ENCODE measurements around the gene ID3.
A peak's percentile ranks its signal among the peaks of the same experiment; 100 is the strongest.
"Not testable (repeated sequence)": the region's sequence is repeated elsewhere in the genome, so short reads cannot be mapped to it uniquely, and the experiment has no call there.

ID3 gene

DNA sequence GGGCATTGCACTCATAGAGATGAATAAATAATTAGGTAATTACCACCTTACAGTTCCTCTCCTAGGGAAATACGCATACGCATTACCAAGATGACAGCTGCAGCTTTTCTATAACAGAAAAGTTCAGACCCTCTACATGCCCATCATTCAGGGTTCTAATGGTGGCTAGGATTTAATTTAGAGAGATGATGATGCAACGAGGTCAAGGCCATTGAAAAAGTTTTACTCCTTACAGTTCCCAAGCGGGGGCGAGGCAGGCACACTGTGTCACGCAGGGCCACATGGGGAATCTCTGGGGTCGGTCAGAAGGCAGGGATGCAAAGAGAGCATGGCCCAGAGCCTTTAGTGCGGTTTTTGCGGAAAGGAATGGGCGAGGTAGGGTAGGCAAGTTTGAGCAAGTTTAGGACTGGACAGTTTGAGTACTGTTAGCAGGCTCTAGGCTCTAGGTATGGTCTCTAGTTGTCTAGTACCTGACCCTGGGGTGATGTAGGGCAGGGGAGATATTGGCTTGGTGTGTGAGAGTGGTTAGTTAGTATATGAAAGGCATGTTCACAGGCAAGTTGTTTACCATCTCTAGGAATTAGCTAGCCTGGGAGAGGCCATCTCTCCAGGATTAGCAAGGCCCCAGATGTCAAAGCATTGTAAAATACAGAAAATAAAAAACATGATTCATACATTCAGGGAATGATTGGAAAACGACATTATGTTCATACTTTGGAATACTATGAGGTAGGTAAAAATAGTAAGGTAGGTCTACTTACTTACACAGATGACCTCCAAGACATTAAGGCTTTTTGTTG lies 29.6 kb upstream of the ID3 start:
- DNase-seq = no peak

DNA sequence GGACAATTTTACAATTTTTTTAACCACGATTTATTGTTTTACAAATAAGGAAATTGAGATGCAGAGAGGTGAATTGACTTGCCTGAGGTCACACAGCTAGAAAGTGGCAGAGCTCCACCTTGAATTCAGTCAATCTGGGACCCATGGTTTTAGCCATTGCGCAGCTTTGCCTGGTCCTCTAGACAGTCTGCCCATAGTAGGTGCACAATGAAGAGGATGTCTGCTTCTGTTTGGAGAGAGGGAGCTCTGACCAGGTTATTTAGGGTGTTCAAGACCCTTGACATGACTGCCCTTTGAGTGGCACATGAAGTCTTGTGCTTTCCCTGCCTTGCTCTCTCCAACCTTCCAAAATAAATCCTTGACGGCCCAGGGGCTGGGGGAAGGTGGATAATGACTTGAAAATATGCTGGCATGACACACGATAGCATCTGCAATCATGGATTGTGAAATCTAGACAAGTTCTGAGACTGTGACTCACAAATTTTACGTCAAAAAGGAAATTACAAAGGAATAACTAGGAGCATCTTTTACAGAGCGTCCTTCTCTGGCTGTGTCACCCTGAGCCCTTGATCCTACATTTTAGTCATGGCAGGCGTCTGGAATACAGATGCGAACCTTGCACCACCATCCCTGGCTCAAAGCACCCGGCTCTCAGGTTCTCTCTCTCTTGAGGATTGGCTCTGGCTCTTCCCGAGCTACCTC lies 26.2 kb upstream of the ID3 start:
- no peak for DNase-seq

DNA sequence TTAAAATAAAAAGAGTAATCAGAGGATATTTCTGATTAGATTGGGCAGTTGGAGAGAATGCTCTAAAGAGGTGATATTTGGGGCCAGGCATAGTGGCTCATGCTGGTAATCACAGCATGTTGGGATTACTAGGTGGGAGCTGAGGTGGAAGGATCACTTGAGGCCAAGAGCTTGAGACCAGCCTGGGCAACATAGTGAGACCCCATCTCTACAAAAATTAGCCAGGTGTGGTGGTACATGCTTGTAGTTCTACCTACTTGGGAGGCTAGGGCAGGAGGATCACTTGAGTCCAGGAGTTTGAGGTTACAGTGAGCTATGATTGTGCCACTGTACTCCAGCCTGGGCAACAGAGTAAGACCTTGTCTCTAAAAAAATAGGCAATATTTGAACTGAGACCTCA lies 24.4 kb upstream of the ID3 start:
- not testable (repeated sequence) for DNase-seq

DNA sequence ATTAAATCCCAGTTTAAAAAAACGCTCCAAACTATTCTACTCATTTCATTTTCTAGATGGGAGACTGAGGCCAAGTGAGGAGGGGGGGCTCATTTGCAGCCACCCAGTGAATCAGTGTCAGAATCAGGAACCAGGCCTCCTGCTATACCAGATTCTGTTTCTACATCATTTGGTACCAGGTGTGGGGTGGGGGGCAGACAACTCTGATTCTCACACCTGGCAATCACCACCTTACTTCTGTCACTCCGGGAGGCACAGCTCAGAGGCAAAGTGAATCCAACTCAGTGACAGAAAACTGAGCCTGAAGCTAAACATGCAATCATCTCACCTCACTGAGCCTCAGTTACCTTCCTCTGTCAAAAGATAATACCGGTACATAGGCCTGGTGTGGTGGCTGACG lies 23.5 kb upstream of the ID3 start:
- DNase-seq = no peak

DNA sequence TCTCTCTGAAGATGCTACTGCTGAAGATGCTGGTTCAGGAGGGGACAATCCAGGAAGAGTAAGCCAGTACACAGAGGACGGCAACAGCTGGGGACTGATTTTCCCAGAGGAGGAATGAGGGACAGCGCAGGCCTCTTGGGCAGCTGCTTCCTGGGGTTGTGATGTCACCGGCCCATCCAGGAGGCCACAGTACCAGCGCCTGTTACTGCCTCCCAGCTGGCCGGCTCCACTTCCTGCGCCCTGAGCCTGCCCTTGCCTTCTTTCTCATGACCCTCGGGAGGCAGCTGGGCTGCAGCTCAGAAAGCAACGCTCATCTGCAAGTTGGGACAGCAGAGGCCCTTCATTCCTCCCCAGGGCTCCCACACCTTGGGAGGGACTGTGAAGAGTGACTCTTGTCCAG lies 21.9 kb upstream of the ID3 start:
- DNase-seq = no peak

DNA sequence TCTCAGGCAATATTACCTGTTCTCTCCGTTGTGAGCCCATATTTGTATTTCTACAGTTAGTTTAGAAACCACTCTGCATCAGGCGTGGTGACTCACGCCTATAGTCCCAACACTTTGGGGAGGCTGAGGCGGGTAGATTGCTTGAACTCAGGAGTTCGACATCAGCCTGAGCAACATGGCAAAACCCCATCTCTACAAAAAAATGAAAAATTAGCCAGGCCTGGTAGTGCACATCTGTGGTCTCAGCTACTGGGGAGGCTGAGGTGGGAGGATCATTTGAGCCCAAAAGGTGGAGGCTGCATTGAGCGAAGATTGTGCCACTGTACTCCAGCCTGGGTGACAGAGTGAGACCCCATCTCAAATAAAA lies 19.7 kb upstream of the ID3 start:
- DNase-seq = peak in 1 of 2 experiments; percentile 29

DNA sequence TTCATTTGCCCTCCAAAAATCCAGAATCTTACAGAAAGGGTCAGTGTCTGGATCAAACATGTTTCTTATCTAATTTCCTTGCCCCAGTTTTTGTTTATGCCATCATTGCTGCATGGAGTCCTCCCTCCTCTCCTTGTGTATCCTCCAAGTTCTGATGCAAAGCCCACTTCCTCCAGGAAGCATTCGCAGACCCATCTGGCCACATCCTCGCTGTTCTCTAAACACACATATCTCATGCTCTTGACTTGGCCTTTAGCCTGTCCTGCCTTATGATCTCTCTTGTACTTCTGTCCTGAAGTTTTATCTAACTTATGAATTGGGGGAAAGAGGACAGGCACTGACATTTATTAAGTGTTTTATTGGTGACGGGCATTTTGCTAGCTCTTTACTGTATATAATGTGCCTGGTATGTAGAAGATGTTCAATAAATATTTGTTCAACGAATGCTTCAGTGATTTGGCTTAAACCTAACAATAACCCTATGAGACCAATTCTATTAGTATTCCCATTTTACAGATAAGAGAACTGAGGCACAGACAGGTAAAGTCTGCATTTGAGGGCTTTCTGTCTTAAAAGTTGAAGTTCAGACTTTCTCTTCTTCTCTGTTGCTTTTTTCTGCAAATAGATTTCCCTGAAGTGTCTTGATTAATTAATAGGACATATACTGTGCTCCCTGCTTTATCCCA lies 19.2 kb upstream of the ID3 start:
- DNase-seq = no peak

DNA sequence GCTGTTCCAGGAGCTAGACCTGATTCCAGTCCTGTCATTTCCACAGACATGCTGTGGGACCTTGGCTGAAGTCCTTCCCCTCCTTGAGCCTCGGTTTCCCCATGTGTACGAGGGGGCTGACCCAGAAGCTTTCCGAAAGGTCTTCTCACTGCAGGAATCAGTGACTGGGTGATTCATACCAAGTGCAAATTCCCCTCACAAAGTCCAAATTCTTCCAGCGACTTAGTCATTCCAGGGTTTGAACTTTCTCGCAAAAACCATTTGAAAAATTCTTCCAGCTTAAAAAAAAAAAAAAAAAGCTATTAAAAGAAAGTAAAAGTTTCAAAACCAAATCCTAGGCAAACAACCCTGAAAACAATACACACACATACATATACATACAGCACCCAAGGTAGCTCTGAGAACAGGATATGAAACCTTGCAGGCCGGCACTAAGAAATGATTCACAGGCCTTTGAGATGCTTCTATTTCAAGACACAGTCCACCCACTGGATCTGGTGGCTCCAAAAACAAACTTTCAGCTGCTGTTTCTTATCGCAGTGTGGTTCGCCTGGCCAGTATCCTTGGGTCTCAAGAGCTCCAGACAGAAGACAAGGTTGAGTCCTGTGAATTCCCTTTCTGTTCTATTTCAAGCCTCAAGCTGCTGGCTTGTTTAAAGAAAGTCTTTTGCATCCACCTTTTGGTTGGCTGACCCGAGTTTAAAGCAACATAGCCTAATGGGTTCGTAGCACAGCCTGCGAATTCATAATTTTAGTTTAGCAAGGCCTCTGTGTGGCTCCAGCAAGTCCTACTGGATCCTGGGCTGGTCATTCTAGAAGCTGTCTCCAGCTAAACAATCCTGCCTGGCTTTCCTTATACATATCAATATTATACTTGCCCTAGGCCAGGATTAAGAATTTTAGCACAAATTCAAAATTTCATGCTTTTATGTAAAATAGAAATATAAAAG lies 18.0 kb upstream of the ID3 start:
- peak in 1 of 2 experiments; percentile 60 for DNase-seq

DNA sequence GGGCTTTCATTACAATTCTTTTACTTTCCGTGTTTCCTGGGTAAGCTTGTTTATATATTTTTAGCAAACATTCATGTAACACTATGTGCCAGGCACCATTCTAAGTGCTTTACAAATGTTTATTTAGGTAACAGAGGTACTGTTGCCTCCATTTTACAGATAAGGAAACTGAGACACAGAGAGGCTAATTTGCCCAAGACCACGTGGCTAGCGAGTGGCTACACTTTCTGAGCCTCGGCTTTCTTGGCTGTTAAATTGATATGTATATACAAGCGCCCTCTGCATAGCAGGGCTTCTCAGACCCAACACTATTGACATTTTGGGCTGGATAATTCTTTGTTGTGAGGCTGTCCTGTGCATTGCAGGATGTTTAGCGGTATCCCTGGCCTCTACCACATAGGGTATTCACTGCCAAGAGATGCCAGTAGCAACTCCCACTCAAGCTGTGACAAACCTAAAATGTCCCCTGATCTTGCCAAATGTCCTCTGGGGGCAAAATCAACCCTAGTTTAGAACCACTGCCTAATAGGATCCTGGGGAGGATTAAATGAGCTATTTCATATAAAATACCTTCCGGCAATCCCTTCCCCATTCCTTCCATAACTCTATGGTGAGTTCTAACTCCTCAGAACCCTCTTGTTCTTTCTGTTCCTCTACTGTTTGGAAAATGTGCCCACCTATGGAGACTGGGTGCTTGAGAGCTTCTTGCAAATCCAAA lies 17.2 kb upstream of the ID3 start:
- DNase-seq = no peak

DNA sequence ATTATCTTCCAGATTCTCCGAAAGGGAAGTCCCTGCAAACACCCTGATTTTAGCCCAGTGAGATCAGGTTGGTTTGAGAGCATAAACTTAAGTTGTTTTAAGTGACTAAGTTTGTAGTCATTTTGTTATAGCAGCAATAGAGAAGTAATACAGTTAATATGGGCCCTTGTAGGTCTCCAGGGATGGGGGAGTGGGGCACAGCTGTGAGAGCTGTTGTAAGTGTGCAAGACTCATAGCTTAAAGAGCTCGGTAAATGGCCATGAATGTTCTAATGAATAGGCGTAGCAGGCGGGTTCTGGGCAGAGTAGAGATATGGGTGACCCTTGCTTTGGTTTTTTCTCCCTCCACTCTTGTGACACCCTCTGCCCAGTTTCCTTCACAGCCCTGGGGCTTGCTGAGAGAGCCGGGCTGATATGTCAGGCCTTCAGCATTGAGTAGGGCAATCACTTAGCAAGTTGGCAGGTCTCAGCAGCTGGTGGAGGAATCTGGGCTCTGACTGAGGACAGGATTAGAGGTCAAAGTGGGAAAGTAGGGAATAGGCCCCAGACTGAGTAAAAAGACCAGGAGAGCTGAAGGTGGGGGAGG lies 16.0 kb upstream of the ID3 start:
- no peak for DNase-seq

DNA sequence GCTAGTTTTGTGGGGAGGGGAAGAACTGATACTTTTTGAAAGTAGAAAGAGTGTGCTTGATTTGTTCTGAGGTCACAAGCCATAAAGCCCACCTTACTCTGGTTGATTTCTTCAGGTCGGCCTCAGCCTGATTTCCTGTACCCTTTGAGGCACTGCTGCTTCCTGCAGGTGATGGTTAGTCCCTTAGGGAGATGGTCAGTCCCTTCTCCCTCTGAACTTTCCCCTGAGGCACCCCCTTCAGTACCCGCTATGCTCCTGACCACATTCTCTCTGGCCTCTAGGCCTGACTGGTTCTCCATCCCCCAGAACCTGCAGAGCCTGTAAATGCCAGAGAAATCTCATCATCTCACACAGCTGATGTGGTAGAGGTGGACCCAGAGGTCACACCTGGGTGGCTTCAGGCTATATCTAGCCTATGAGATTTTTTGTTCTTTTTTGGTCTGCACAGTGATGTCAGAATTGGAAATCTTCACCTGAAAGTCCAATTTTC lies 15.0 kb upstream of the ID3 start:
- no peak for DNase-seq

DNA sequence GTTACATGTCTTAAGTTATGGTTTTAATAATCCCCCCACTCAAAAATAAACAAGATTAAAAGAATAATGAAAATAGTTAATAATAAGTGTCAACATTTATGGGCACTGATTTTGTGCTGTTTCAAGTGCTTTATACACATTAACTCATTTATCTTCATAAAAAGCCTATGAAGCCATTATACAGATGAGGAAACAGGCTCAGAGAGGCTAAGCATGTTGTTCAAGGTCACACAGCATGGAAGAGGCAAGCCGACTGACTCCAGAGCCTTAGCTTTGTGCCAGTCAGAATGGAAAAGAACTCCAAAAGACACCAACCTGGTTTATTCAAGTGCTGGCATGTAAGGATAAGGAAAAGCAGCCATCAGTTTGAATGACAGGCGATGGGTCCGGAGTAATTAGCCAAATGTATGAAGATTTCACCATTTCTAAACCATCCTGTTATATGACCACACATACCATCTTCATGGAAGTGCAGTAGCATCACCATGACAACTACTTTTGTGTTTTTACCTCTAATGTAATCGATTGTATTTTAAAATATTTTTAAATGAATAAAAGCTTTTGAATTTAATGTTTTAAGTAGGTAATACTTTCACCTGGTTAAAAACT lies 14.4 kb upstream of the ID3 start:
- no peak for DNase-seq

DNA sequence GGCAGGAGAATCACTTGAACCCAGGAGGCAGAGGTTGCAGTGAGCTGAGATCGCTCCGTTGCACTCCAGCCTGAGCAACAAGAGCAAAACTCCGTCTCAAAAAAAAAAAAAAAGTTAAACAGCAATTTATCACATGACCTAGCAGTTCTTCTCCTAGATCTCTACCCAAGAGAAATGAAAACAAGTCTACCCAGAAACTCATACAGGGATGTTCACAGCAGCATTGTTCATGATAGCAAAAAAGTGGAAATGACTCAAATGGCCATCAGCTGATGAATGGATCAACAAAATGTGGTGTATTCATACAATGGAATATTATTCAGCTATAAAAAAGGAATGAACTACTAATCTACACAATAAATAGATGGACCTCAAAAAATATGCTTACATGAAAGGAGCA lies 12.2 kb upstream of the ID3 start:
- DNase-seq = no peak

DNA sequence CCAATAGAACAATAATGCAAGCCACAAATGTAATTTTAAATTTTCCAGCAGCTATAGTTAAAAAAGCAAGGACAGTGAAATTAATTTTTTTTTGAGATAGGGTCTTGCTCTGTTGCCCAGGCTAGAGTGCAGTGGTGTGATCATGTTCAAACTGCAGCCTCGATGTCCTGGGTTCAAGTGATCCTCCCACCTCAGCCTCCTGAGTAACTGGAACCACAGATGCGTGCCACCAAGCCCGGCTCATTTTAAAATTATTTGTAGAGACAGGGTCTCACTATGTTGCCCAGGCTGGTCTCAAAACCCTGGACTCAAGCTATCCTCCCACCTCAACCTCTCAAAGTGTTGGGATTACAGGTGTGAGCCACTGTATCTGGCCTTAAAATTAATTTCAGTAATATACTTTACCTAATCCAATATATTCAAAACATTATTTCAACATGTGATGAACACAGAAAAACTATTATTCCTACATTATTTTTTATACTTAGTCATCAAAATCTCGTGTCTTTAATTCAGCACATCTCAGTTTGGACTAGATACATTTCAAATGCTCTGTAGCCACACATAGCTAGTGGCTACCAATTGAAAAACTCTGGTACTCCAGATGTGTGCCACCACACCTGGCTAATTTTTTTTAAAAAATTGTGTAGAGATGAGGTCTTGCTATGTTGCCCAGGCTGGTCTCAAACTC lies 10.8 kb upstream of the ID3 start:
- DNase-seq = no peak

DNA sequence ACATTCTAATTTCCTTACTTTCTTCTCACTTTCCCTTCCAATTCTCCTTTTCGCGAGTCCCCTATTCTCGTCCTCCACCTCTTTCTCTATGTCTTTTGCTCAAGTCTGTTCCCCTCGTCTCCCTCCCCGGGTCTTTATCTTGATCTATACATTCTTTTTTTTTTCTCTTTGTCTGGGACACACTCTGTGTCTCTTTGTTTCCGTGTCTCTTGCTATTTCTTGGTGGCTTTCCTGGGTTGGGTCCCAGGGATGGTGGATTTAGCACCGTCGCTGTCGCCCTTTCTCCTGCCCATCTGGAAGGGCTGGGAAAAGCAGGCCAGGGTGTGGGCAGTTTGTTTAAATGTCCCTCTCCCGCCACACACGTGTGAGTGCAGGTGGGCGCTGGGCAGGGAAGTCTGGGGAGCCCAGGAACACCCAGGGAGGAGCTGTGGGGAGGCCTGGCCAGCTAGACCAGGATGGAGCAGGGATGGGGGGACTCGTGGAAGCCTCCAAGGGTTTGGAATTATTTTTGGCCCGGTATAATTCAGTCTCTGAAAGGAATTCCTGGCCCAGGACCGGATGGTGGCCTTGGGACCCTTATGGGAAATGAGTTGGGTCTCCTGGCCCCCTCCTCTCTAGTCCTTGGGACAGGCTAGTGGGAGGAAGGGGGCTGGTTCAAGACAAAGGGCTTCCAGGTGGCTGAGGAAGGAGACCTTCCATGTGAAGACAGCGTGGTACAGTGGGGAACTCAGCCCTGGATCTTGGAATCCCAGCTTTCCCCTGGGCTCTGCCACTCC lies 9.5 kb upstream of the ID3 start:
- DNase-seq = no peak

DNA sequence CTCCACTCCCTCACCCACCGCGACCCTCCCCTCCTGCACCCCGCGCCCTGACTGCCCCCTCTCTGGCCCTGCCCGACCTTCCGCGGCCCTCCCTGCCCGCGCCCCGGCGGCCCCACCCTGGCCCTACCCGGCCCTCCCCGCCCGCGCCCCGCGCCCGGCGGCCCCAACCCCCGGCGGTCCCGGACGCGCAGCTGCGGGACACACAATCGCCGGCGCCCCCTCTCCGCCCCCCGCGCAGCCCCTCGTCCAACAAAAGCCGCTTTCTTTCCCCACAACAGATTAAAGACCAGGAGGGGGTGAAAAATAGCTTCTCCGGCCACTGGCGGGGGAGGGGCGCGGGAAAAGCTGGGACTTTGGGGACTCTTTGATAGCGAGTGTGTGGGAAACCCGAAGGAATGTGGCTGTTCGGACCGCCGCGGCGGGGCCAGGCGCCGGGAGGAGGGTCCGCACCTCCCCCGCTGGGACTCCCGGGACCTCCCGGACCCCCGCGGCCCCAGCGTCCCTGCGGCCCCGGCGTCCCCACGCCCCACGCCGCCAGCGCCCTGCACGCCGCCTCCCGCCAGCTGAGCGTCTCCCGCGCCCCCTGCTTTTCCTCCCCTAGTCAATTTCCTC lies 8.8 kb upstream of the ID3 start:
- DNase-seq = no peak

DNA sequence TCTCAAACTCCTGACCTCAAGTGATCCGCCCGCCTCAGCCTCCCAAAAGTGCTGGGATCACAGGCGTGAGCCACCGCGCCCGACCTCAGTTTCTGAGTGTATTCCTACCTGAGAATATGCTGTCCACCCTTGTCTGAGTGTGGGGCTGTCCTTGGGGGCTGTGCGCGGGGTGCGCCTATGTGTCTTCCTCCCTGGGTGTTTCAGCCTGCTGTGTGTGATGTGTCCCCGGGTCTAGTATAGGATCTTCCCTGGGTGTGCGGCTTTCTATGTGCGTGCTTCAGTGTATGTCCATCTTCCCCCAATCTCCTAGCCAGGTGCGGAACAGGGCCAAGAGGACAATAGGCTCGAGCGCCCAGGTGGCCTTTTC lies 8.3 kb upstream of the ID3 start:
- DNase-seq = no peak

DNA sequence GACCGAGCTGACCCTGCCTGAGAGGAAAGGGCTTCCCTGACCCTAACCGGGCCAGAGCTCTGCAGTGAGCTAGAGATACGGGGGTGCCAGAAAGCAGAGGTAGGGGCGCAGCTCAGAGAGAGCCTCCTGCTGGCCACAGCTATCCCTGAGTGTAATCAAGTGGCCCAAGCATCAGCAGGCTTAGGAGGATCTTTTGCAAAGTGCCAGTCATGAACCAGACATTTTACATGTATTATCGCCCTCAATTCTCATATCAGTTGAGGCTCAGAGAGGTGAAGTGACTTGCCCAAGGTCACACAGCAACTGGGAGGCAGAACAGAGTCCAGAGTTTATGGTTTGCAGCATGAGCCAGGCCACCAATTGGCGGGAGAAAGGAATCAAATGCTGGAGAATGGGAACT lies 7.0 kb upstream of the ID3 start:
- no peak for DNase-seq

DNA sequence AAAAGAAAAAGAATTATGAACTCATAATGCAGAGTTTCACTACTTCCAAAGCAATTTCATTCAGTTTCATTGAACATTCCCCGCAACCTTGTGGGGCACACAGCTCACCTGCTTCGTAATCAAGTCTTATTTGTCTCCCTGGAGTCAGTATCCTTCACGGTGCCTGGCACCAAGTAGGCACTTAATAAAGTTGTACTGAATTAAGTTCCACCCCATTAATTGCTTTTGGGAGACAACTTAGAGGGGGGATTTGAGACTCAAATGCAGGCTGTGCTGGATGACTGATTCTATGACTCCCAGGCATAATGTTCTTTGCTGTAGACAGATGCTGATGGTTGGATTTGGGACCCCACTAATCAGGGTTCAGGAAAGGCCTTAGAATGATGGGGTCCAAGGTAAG lies 6.5 kb upstream of the ID3 start:
- no peak for DNase-seq
